Transverse colon (tissue), 4 donors: ENCODE measurements around the gene C1QC.

Experiments
- EP300 ChIP-seq: sonication (generic); formaldehyde crosslinking; IDR thresholded peaks from one replicate; pipeline ENCODE4 v1.6.1; 2017; ENCODE audit warnings: antibody characterized with exemption, low read depth
- POLR2A ChIP-seq: fragments of 450-650 bp; IDR thresholded peaks from one replicate; pipeline ENCODE4 v1.6.1; 2016; ENCODE audit warnings: antibody characterized with exemption, mild to moderate bottlenecking, moderate library complexity
- POLR2AphosphoS5 ChIP-seq, 3 donors: sonication (generic); formaldehyde crosslinking; IDR thresholded peaks; one replicate each; pipeline ENCODE4 v1.6.1; 2016; ENCODE audit warnings: antibody characterized with exemption in 3 of 3
- TF ChIP-seq, protein P1 (sequence below), 5 experiments: fragments of 200-600 bp in 3 of 5; fragments of 450-650 bp in 2 of 5; sonication (generic) in 3 of 5; IDR thresholded peaks; 1 replicate in 2 of 5; 2 replicates in 3 of 5; pipeline ENCODE4 v1.5.1; 2016 to 2017; ENCODE audit warnings: antibody characterized with exemption in 5 of 5, inconsistent platforms in 3 of 5, mild to moderate bottlenecking in 2 of 5, moderate library complexity in 1 of 5

DNA sequence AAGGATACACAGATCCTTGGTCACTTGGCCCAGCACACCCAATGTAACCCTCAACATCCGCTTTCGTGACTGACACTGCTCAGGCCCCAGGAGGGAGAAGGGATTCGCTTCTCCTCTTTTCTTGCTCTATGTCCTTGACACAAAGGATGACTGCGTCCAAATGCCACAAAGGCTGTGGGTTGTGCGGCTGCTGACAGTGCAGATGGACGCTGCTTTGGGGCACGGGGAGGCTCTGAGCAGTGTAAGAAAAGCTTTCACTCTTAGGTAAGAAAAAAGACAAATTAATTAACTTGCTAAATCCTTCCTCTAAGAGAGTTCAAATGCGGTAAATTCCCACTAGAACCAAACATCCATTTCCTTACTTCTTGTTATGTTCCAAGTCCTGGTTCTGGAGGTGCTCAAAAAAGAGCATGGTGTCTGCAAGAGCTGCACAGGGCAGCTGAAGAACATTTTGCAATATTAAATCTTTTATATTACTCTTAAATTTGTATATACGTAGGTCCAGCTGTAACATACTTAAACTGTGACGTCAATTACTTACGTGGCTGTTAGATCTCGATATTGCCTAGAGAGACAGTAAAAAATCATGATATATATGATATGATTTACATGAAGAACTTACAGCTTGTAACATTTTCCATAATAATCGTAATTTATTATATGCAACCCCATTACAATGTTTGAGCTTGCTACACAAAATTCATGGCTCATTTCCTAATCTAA, 47.8 kb downstream of the C1QC start:
- TF ChIP-seq, protein P1, sequence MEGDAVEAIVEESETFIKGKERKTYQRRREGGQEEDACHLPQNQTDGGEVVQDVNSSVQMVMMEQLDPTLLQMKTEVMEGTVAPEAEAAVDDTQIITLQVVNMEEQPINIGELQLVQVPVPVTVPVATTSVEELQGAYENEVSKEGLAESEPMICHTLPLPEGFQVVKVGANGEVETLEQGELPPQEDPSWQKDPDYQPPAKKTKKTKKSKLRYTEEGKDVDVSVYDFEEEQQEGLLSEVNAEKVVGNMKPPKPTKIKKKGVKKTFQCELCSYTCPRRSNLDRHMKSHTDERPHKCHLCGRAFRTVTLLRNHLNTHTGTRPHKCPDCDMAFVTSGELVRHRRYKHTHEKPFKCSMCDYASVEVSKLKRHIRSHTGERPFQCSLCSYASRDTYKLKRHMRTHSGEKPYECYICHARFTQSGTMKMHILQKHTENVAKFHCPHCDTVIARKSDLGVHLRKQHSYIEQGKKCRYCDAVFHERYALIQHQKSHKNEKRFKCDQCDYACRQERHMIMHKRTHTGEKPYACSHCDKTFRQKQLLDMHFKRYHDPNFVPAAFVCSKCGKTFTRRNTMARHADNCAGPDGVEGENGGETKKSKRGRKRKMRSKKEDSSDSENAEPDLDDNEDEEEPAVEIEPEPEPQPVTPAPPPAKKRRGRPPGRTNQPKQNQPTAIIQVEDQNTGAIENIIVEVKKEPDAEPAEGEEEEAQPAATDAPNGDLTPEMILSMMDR (IDR thresholded peaks at IDR 0.05): no peak
- no peak for TF ChIP-seq POLR2A
- TF ChIP-seq POLR2AphosphoS5 (IDR thresholded peaks at IDR 0.05): no peak
- TF ChIP-seq EP300: no peak
